Right ventricle myocardium inferior (tissue), 1 donor: Measurements from ENCODE around the gene GOLGA3. TPM values are rescaled to one million over a fixed set of nuclear protein-coding genes. Genes with fewer than 3 reads are reported as not detected.
"Not testable (repeated sequence)": the region's sequence is repeated elsewhere in the genome, so short reads cannot be mapped to it uniquely, and the experiment has no call there.

Source experiments
- ATAC-seq: fragments of 200-7000 bp; cut with Tn5 transposase; one replicate; pipeline ENCODE4 v1.9.1; 2020; ENCODE audit warnings: mild to moderate bottlenecking, moderate library complexity
- DNase-seq: peaks from one replicate; pipeline ENCODE4 v3.0.0; 2021; ENCODE audit errors: missing footprints
- intact Hi-C: fragments of 100-400 bp; cut with DNase I; formaldehyde crosslinking; loops from one replicate; pipeline ENCODE4 v1.11.0; 2022
- total RNA-seq: library from RNA; stranded (reverse); fragmentation: NEBNext Ultra II Directional; extraction: Animal tissue kit (Norgen Biotek cat#: 25700); gene quantifications from one replicate; pipeline ENCODE4 v1.2.1, GENCODE V29; 2021
- donor health status: DM: no; HTN: yes; CAD: no; lungs with severe emphysema.

Gene GOLGA3
- total RNA-seq, 1 donor from 2014 or later: 26.5 TPM

- ATAC-seq (no peak), DNase-seq (peak; percentile 78)
- intact Hi-C loops: no loop called here
Observed at GRCh38 chr12:132827763-132828703, 636 bp downstream of the GOLGA3 start.

DNA sequence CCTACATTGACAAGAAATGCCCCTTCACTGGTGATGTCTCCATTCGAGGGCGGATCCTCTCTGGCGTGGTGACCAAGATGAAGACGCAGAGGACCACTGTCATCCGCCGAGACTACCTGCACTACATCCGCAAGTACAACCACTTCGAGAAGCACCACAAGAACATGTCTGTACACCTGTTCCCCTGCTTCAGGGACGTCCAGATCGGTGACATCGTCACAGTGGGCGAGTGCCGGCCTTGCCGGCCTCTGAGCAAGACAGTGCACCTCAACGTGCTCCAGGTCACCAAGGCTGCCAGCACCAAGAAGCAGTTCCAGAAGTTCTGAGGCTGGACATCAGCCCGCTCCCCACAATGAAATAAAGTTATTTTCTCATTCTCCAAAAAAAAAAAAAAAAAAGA is 2.8 kb downstream of the GOLGA3 start:
- intact Hi-C loops: no loop called here
- ATAC-seq: no peak
- no peak for DNase-seq

DNA sequence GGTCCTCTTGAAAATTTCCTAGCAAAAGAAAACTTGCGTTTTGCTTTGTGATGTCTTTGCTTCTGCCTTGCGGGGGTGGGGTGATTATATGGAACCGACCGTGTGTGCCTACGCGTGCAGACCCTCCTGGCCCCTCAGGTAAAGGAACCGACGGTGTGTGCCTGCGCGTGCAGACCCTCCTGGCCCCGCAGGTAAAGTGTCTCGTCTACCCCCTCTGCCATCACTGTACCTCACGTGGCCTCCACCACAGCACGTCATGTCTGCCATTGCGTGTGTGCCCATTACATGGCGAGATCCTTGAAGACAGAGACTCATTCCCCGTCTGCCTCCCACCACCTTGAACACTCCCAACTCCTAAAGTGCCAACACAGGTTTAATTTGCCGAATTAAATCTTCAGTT is 3.6 kb downstream of the GOLGA3 start:
- no peak for DNase-seq
- intact Hi-C loops: no loop called here
- ATAC-seq: no peak

DNA sequence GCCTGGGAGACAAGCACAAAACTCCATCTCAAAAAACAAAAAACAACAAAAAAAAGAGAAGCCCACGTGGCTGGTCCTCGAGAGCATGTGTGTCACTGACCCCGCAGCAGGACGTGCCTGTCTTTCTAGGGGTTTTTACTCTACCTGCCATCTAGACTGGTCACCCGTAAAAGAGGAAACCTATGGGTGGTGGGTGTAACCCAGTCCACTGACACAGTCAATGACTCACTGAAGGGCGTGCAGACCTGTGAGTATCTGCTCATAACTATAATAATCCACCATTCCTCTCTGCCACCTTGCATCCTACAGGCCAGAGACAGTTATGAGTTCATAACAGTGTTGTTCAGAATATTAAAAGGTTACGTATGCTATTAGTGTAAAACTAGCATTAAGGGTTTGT is 4.6 kb downstream of the GOLGA3 start:
- intact Hi-C loops: no loop called here
- DNase-seq (peak; percentile 5), ATAC-seq (no peak)

DNA sequence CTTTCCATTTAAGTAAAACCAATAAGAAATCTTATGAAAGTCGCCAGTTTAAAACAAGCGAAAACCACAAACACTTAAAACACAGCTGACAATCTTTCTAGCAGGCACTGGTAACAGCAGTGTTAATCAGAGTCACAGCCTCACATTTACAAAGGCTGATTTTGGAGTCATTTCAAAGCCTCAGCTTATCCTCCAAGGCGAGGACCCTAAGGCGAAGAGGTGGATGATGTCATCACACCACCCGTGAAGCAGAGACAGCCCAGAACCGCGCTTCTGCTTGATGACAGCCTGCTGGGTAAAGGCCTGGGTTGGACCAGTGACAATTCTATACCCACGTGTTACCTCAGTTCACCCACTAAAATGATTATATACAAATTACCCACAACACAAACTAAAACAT is 10.1 kb downstream of the GOLGA3 start:
- DNase-seq (no peak), ATAC-seq (no peak)
- intact Hi-C loops: no loop called here

- no peak for ATAC-seq
- intact Hi-C loops: no loop called here
- DNase-seq: no peak
Observed at GRCh38 chr12:132814232-132814631, 14.4 kb downstream of the GOLGA3 start.

DNA sequence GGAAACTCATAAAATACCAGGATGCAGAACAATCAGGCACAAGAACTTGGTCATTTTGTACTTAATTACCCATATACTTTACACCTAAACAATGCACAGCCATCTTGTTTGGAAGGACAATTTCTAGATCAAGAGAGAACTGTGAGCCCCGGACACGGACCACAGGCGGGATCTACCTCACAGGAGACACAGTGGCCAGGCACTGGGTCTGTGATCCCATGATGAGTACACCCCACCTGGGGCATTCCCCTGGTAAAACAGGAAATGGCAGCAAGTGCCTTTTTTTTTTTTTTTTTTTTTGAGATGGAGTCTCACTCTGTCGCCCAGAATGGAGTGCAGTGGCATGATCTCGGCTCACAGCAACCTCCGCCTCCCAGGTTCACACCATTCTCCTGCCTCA is 15.2 kb downstream of the GOLGA3 start:
- no peak for ATAC-seq
- intact Hi-C loops: no loop called here

DNA sequence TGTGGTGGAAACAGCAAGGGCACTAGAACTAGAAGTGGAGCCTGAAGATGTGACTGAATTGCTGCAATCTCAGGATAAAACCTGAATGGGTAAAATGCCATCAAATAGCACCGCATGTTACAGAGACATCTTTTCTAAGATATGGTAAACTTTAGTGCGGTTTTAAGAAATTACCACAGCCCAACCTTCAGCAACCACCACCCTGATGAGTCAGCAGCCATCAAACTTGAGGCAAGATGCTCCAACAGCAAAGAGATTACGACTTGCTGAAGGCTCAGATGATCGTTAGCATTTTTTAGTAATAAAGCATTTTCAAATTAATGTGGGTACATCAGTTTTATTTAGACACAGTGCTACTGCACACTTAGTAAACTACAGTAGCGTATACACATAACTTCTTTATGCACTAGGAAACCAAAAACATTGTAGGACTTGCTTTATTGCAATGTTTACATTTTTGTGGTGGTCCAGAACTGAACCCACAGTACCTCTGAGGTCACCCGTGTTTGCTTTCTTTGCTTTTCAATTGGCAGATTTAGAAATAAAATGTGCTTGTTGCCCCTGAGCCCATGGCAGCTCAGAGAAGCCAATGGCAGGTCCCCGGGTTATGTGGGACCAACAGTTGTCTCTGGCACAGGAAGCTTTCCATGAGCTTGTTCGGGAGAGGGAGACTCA is 15.9 kb downstream of the GOLGA3 start:
- DNase-seq (no peak), ATAC-seq (no peak)
- intact Hi-C loops: no loop called here

More for the DNA sequence above, 15.2 kb downstream of the GOLGA3 start:
- DNase-seq: no peak

DNA sequence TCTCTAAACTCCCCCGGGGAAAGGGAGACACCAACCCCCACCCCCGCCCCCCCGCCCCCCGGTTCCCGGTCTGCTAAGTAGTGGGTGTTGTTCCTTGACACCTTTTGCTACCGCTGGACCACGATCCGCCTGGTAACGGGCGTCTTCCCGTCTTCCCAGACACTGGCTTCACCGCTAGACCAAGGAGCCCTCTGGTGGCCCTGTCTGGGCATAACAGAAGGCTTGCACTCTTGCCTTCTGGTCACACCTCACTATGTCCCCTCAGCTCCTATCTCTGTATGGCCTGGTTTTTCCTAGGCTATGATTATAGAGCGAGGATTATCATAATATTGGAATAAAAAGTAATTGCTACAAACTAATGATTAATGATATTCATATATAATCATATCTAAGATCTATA is 19.3 kb downstream of the GOLGA3 start:
- intact Hi-C loops, ATAC-seq, DNase-seq: not testable (repeated sequence)

DNA sequence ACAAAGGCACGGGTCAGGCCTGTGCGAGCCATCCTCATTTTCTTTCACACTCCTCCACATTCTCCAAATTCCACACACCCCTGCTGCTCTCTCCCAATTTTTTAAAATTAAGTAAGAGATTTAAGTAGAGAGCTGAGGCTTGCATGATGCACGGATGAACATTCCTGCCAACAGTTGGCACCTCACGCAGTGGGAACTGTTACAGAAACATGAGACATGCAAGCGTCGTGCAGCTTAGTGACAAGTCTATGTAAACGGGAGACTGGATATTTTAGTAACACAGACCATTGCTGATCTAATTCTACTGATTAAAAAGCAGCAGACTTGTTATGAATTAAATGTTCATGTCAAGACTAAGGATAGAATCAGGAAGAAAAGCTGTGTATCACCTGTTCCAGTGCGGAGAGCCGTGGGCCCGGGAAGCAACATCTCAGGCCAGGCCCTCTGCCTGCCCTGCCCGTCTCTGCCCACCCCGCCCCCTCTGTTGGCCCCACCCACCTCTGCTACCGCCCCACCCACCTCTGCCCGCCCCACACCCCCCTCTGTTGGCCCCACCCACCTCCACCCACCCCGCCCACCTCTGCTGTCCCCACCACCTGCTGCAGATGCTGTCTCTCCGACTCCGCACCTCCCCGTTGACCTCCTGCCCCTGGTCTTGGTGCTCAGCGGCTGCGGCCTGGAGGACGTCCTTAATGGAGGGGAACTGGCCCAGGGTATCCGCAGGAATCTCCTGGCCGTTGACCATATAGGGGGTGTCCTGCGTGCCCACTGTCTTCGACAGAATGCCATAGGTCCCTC is 21.2 kb downstream of the GOLGA3 start:
- intact Hi-C loops: no loop called here
- DNase-seq: no peak
- no peak for ATAC-seq

GRCh38 chr12:132806857-132807256 is 21.8 kb downstream of the GOLGA3 start:
- intact Hi-C loops: no loop called here
- ATAC-seq: no peak
- no peak for DNase-seq

GRCh38 chr12:132804426-132804861 is 24.2 kb downstream of the GOLGA3 start:
- DNase-seq (peak; percentile 11), ATAC-seq (peak; percentile 30)
- intact Hi-C loops: no loop called here

GRCh38 chr12:132803888-132804287 is 24.8 kb downstream of the GOLGA3 start:
- DNase-seq (no peak), ATAC-seq (peak; percentile 82)
- intact Hi-C loops: no loop called here

DNA sequence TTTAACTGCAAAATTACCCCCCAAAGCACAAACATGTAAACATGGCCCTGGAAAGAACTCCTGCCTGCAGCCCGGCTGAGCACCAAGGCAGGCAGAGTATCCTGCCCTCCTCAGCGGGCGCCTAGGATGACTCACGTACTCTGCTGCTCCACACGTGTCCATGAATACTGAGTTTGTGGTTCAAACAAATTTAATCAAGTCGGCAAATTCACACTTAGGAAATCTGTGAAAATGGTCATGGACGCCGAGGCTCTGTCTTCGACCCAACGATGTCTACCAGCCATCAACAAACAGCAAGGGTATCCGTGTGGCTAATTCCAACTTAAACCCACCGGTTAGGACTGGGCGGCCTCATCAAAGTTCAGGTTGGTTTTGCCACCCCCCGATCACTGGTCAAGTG is 25.5 kb downstream of the GOLGA3 start:
- DNase-seq (no peak), ATAC-seq (no peak)
- intact Hi-C loops: no loop called here

DNA sequence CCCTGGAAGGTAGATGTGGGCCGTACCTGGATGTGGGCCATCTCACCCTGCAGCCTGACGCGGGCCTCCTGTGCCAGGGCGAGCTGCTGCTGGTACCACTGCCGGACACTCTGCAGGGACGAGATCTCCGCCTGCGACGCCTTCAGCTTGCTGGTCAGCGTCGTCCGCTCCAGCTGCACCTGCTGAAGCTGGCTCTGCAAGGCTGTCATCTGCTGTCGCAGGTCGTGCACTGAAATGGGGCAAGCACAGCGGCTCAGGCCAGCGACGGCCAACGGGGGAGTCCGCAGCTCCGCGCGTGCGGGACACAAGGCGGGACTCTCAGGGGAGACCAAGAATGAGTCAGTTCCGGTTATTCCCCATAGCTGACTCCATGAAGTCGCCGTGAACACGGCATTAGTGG is 26.9 kb downstream of the GOLGA3 start:
- intact Hi-C loops: no loop called here
- ATAC-seq (no peak), DNase-seq (peak; percentile 46)

- no peak for ATAC-seq
Observed at GRCh38 chr12:132798836-132799235, 29.8 kb downstream of the GOLGA3 start.

DNA sequence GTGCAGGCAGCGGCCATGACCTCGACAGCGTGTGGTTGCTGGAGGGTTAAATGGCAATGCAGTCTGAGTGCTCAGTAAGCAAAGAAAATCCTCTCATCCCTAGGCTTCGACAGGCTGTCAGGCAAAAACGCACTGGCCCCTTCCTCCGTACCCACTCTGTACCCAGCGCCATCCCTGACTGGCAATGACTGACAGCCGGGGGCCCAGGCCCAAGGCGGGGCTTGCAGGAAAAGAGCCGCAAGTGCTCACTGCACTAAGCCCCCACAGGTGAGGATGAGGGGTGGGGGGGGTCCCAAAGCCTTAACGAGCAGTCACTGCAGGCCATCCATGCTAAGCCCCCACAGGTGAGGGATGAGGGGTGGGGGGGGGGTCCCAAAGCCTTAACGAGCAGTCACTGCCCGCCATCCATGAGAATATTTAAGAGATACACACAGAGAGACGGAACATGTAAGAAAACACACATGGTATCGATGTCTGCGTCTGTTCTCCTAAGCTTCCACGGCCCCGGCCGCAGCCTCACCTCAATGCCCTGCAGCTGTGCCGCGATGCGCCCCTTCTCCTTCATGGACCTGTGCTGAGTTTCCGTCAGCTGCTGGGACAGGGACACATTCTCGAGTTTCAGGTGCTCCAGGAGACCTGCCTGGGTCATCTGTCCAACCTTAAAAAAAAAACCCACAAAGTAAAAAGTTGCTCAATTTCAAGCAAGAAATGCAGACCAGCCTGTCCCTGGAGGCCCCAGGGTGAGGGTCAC is 30.7 kb downstream of the GOLGA3 start:
- DNase-seq (no peak), ATAC-seq (no peak)
- intact Hi-C loops: no loop called here

More at GRCh38 chr12:132798836-132799235, 29.8 kb downstream of the GOLGA3 start:
- intact Hi-C loops: no loop called here
- DNase-seq: no peak

DNA sequence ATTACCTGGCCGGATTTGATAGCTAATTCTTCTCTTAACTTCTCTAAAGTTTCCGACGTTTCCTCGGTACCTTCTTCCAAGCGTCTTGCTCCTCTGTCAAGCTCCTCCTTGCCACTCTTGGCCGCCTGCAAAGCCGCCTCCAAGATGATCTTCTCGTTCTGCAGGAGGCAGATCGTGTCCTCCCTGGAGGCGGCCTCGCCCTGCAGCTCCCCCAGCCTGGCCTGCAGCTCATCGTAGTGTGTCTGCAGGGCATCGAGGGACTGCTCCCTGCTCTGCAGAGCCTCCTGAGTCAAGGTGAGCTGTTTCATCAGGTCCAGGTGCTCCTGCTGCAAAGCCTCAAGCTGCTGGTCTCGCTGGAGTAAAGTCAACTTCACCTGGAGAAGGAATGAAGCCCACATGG is 32.8 kb downstream of the GOLGA3 start:
- intact Hi-C loops: no loop called here
- no peak for ATAC-seq
- DNase-seq: no peak

DNA sequence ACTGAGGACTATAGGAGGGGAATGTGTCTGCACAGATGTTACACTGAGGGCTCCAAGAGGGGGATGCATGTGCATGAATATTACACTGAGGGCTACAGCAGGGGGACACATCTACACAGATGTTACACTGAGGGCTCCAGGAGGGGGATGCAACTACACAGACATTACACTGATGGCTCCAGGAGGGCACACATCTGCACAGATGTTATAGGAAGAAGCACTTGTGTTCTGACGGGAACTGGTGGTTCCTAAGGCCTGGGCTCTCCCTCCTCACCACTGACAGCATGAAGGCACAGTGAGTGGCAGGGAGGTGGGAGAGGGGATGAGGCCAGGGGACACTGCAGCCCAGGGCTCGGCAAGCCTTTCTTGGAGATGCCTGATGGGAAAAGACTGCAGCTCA is 36.7 kb downstream of the GOLGA3 start:
- ATAC-seq, DNase-seq, intact Hi-C loops: not testable (repeated sequence)
